GM12891 (cell line): ENCODE measurements around the gene ACSM6.
"Not testable (repeated sequence)": the region's sequence is repeated elsewhere in the genome, so short reads cannot be mapped to it uniquely, and the experiment has no call there.

Experiments
- DNase-seq: peaks from one replicate; pipeline ENCODE4 v3.0.0; 2011; ENCODE audit warnings: low spot score; ENCODE audit not compliant: insufficient read length
- FAIRE-seq: peaks from 2 replicates; lab custom pipeline; 2011; peaks lifted over from hg19 to GRCh38; lab: Jason Lieb, UNC
- PAX5 ChIP-seq: IDR thresholded peaks from 2 replicates; pipeline ENCODE4 v1.6.1; 2011; ENCODE audit warnings: low read length, moderate library complexity, mild to moderate bottlenecking; ENCODE audit not compliant: insufficient read depth, severe bottlenecking
- POLR2A ChIP-seq: IDR thresholded peaks from 2 replicates; pipeline ENCODE4 v1.6.1; 2011; ENCODE audit warnings: low read depth, low read length, control low read depth
- POLR2AphosphoS5 ChIP-seq: IDR thresholded peaks from 2 replicates; pipeline ENCODE4 v1.6.1; 2011; ENCODE audit warnings: low read depth, low read length, control low read depth
- POU2F2 ChIP-seq: IDR thresholded peaks from 2 replicates; pipeline ENCODE4 v1.6.1; 2011; ENCODE audit warnings: low read depth, mild to moderate bottlenecking, control low read depth, low read length, moderate library complexity
- SPI1 ChIP-seq: IDR thresholded peaks from 2 replicates; pipeline ENCODE4 v1.6.1; 2011; ENCODE audit warnings: low read depth, low read length, control low read depth
- TAF1 ChIP-seq: IDR thresholded peaks from 2 replicates; pipeline ENCODE4 v1.6.1; 2011; ENCODE audit warnings: low read depth, low read length, control low read depth

Gene ACSM6

GRCh38 chr10:95211606-95212279 is 17.7 kb downstream of the ACSM6 start:
- FAIRE-seq, result no peak
- DNase-seq, result no peak
- TF ChIP-seq SPI1 (no peak), POU2F2 (no peak), POLR2AphosphoS5 (no peak), PAX5 (no peak)

DNA sequence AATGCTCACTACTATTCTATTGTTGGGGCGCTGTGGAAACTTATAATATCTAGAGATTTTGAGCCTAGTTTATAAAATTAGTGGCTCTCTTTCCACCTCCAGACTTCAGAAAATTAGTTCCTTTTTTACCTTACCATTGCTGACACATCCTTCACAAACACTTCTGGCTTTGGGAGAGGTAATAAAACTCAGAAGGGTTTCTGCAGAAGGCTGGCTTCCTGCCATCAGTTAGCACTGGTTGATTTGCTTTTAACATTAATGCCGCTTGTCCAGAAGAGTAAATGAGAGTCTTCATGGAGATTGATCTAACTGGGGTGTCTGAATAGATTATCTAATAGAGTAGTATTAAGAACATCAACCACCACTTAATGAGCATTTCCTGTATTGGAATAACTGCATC is 20.3 kb downstream of the ACSM6 start:
- FAIRE-seq (no peak), DNase-seq (no peak)
- TF ChIP-seq POLR2A (no peak), PAX5 (no peak), POU2F2 (no peak), POLR2AphosphoS5 (no peak), TAF1 (no peak), SPI1 (no peak)

DNA sequence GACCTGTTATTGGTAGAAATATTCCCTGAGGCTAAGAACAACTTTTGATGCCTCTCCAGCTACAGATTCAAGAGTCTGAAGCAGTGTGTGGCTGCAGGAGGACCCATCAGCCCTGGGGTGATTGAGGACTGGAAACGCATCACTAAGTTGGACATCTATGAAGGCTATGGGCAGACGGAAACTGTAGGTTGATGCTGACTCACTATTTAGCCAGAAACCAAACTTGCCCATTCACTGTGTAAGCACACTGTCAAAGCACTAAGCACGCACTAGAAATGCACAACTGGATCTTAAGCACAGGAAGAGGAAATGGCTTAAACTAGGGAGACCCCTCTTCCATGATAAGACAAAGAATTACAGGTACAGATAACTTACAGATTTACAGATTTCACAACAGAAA is 20.8 kb downstream of the ACSM6 start:
- peak; percentile 91 for FAIRE-seq
- peak; percentile 36; the same call in 1 of the 2 replicates for TF ChIP-seq SPI1
- TF ChIP-seq POLR2AphosphoS5, result no peak
- TF ChIP-seq POLR2A, result 0 out of 2 replicates have a peak, but pooled peaks have one; percentile 27

GRCh38 chr10:95217476-95217875 is 23.4 kb downstream of the ACSM6 start:
- DNase-seq (no peak), FAIRE-seq (no peak)
- TF ChIP-seq POLR2A (no peak), POU2F2 (no peak), TAF1 (no peak), POLR2AphosphoS5 (no peak), SPI1 (no peak), PAX5 (no peak)

More for the DNA sequence above, 20.8 kb downstream of the ACSM6 start:
- DNase-seq, result no peak

GRCh38 chr10:95220539-95220938 is 26.5 kb downstream of the ACSM6 start:
- FAIRE-seq (no peak), DNase-seq (no peak)
- TF ChIP-seq POLR2A, result no peak
- no peak for TF ChIP-seq POU2F2
- no peak for TF ChIP-seq TAF1
- no peak for TF ChIP-seq POLR2AphosphoS5
- TF ChIP-seq SPI1, result no peak
- no peak for TF ChIP-seq PAX5

- TF ChIP-seq POU2F2, result no peak
- FAIRE-seq, result no peak
These were observed 27.1 kb downstream of the ACSM6 start for GRCh38 chr10:95221124-95221523.

DNA sequence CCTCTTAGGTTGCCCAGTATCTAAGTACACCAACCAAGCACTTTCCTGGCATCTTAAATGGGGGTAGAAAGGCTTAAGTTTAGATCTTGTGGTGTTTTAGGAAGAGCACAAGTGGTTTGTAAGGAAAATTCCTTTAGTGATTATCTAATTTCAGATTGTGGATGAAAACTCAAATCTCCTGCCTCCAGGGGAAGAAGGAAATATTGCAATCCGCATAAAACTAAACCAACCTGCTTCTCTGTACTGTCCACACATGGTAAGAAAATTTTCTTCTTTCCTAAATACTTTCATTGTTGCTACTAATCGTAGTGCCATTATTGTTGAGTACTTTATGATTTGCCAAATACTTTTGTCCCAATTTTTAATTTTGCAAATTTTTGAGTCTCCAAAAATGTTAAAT is 31.1 kb downstream of the ACSM6 start:
- TF ChIP-seq POLR2AphosphoS5 (no peak), POU2F2 (no peak), TAF1 (no peak), SPI1 (no peak), PAX5 (no peak), POLR2A (no peak)
- no peak for FAIRE-seq
- no peak for DNase-seq

More at GRCh38 chr10:95221124-95221523, 27.1 kb downstream of the ACSM6 start:
- no peak for DNase-seq

- not testable (repeated sequence) for FAIRE-seq, DNase-seq
These were observed 35.1 kb downstream of the ACSM6 start for GRCh38 chr10:95228934-95229723.

DNA sequence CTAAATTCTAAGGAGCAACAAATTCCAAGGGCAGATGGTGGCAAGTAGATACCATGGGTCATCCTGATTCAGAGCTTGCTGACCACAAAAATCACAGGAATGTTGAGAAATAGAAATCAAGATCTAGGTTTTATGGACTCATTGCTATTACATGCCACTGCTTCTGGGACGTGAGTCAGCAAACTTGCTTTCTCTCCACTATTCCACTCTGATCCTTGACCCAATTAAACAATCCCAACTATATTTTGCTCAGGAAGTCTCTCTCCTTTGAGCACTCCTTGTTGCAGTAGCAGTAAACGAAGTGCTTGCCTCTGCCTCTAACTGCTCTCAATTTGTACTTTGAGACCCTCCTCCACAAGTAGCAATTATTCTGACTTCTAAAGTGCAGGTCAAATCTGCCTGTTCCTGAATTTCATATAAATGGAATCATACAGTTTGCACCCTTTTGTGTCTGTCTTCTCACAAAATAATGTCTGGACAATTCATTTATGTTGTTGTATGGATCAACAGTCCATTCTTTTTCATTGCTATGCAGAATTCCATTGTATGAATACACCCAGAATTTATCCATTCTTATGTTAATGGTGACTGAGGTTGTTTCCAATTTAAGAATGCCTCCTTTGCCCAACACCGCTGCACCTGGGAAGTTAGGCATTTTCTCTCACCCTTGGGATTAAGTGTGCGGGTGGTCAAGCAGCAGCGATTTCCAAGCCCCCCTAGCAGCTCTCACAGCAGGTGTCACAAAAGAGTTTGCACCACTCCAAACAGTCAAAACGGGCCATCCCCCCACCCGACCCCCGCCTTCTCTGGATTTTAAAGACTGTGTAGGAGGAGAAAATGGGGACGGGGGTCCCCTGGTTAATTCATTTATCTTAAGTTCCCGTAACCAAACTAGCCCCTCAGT is 35.9 kb downstream of the ACSM6 start:
- DNase-seq, result no peak
- FAIRE-seq, result no peak

More for the DNA sequence above, 35.9 kb downstream of the ACSM6 start:
- no peak for TF ChIP-seq SPI1
- TF ChIP-seq POU2F2, result no peak
- no peak for TF ChIP-seq POLR2AphosphoS5
- TF ChIP-seq TAF1, result no peak
- TF ChIP-seq PAX5, result no peak
- TF ChIP-seq POLR2A, result no peak
